Activated CD8-positive, alpha-beta memory T cell treated with anti-CD3 and anti-CD28 coated beads for 24 hours (primary cell): Measurements from ENCODE around the gene APOBEC3C.
"Not testable (repeated sequence)": the region's sequence is repeated elsewhere in the genome, so short reads cannot be mapped to it uniquely, and the experiment has no call there.

Experiments used
- DNase-seq: peaks from one replicate; pipeline ENCODE4 v3.0.0-alpha.2; 2020

Gene APOBEC3C

GRCh38 chr22:39024519-39025308, 10.7 kb downstream of the APOBEC3C start:
- no peak for DNase-seq

DNA sequence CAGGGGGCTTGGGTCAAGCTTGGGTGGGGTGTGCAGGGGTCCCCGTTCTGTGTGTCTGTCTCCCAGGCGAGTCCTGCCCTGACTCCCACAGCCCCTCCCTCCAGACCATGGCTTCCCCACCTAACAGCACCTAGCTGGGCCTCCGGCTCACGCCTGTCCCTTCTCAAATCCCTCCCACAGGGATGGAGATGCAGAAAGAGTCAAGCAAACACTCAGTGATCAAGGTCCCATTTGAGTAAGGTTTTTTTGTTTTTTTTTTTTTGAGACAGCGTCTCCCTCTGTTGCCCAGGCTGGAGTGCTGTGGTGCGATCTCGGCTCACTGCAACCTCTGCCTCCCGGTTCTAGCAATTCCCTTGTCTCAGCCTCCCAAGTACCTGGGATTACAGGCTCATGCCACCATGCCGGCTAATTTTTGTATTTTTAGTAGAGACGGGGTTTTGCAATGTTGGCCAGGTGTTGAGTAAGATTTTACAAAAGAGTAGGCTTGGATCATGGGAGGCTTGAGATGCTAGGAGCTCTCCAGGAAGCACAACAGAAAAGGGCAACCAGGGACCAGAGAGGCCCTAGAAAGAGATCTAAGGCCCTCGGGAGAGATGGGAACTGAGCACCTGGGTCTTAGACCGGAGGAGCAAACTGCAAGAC, 12.6 kb downstream of the APOBEC3C start:
- no peak for DNase-seq

- DNase-seq = no peak
Observed at GRCh38 chr22:39027717-39028116, 13.7 kb downstream of the APOBEC3C start.

GRCh38 chr22:39028281-39028680, 14.2 kb downstream of the APOBEC3C start:
- no peak for DNase-seq

DNA sequence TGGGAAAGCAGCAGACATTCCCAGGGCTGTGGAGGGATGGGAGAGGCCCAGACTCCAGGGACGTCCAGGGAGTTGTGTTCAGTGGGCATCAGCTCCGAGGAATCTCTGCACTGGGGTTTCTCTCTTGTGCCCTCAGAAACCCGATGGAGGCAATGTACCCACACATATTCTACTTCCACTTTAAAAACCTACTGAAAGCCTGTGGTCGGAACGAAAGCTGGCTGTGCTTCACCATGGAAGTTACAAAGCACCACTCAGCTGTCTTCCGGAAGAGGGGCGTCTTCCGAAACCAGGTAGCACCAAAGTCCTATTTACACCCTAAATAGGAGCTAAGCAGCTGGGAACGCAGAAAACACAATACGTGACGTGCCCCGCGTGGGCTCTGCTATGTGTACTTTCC, 15.2 kb downstream of the APOBEC3C start:
- no peak for DNase-seq

DNA sequence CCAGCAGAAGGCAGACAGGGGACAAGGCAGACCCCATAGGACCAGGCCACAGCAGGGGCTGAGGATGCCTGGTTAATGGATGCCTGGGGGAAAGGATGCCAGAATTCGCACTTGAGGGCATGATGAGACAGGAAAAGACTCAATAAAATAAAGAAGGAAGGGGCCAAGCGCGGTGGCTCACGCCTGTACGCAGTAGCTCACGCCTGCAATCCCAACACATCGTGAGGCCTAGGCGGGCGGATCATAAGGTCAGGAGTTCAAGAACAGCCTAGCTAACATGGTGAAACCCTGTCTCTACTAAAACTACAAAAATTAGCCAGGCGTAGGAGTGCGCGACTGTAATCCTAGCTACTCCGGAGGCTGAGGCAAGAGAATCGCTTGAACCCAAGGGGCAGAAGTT, 16.6 kb downstream of the APOBEC3C start:
- DNase-seq = no peak

DNA sequence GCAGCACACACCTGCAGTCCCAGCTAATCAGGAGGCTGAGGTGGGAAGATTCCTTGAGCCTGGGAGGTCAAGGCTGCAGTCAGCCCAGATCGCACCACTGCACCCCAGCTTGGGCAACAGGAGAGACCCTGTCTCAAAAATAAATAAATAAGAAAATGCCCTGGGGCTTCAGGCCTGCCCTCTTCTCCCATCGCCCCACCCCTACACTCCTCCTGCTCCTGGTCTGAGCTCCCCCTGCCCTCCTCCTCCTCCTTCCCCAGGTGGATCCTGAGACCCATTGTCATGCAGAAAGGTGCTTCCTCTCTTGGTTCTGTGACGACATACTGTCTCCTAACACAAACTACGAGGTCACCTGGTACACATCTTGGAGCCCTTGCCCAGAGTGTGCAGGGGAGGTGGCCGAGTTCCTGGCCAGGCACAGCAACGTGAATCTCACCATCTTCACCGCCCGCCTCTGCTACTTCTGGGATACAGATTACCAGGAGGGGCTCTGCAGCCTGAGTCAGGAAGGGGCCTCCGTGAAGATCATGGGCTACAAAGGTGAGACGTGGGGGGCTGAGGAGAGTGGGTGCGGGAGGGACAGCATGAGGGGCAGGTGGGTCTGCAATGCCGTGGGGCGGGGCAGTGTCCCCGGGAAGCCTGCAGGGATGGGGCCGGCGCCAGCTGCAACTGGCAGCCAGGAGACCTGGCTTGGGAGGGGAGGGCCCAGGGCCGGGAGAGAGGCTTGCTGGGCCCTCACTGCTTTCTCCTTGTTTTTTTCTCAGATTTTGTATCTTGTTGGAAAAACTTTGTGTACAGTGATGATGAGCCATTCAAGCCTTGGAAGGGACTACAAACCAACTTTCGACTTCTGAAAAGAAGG, 17.6 kb downstream of the APOBEC3C start:
- DNase-seq = not testable (repeated sequence)

GRCh38 chr22:39037071-39037470, 23.0 kb downstream of the APOBEC3C start:
- DNase-seq = not testable (repeated sequence)

DNA sequence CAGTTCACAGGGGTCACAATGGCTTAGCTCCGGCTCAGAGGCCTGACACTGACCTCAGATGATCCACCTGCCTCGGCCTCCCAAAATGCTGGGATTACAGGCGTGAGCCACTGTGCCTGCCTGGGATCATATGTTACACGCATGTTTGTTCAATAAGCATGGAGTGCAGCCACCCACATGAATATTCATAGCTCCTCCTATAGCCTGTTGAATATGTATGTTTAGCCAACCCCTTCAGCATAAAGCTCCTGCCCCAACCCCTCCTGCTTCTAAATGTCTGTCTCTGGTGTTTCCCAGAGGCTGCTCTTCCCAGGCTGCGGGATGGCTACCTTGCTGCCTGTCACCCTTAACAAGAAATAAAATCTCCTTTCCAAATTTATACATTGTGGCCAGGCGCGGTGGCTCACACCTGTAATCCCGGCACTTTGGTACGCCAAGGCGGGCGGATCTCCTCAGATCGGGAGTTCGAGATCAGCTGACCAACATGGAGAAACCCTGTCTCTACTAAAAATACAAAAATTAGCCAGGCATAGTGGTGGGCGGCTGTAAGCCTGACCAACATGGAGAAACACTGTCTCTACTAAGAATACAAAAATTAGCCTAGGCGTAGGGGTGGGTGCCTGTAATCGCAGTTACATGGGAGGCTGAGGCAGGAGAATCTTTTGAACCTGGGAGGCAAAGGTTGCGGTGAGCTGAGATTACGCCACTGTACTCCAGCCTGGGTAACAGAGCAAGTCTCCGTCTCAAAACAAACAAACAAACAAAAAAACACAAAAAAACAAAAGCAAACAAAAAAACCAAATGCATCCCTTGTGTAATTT, 25.5 kb downstream of the APOBEC3C start:
- no peak for DNase-seq

DNA sequence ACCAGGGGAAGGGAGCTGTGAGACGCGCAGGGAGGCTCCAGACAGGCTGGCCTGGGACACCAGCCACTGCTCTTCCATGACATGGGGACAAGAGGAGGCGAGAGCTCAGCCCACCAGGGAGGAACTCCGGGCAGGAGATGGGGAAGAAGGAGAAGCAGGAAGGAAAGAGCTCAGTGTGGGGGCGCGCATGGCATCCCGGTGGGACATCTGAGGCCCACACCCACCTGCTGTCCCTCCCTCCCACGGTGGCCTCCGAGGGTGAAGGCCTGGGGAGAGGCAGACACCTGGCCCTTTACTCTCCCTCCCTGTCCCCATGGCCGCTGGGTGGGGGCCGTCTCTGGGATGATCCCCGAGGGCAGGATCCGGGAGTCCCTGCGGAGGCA, 26.1 kb downstream of the APOBEC3C start:
- DNase-seq = peak; percentile 73

DNA sequence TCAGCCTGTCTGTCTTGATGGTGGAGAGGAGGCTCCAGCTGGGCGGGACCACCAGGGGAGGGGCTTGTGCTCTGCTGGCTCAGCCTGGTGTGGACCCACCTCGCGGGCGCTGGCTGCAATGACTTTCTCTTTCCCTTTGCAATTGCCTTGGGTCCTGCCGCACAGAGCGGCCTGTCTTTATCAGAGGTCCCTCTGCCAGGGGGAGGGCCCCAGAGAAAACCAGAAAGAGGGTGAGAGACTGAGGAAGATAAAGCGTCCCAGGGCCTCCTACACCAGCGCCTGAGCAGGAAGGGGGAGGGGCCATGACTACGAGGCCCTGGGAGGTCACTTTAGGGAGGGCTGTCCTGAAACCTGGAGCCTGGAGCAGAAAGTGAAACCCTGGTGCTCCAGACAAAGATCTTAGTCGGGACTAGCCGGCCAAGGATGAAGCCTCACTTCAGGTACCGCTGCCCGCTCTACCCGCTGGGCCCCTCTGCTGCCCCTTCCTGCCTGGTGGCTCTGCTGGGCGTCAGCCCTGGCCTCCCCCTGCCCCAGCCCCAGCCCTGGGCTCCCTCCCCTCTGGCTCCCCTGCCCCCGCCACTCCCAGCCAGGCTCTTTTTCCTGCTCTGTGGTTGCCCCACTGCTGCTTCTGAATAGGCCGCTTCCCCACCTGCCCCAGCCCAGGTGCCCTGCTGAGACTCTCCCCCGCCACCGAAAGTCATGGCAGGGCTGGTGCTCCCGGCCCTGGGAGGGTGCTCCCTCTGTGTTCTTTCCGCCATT, 26.7 kb downstream of the APOBEC3C start, which contains the start of gene APOBEC3F:
Gene APOBEC3F, plus strand, starts transcription at position 327 of the 759 bp plus-strand sequence. Its CDS starts 97 bp downstream, at position 424.
- peak; percentile 84 for DNase-seq

- DNase-seq = no peak
Observed at GRCh38 chr22:39041908-39042307, 27.9 kb downstream of the APOBEC3C start.

DNA sequence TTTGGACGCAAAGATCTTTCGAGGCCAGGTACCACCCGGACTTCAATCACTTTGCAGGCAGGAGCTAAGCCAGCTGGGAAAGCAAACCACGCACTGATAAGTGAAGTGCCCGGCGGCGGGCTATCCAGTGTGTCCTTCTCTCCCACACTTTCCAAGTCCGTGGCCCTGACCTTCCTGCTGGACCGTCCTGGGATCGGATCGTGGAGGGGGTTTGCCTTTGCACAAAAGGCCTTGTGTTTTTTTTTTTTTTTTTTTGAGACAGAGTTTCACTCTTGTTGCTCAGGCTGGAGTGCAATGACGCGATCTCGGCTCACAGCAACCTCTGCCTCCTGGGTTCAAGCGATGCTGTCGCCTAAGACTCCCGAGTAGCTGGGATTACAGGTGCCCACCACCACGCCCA, 29.0 kb downstream of the APOBEC3C start:
- DNase-seq = not testable (repeated sequence)

GRCh38 chr22:39045136-39045535, 31.1 kb downstream of the APOBEC3C start:
- DNase-seq = not testable (repeated sequence)

DNA sequence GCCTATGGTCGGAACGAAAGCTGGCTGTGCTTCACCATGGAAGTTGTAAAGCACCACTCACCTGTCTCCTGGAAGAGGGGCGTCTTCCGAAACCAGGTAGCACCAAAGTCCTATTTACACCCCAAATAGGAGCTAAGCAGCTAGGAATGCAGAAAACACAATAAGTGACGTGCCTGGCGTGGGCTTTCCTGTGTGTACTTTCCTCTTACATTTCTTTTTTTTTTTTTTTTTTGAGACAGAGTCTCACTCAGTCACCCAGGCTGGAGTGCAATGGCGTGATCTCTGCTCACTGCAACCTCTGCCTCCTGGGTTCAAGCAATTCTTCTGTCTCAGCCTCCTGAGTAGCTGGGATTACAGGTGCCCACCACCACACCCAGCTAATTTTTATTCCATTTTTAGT, 35.4 kb downstream of the APOBEC3C start:
- DNase-seq = not testable (repeated sequence)

DNA sequence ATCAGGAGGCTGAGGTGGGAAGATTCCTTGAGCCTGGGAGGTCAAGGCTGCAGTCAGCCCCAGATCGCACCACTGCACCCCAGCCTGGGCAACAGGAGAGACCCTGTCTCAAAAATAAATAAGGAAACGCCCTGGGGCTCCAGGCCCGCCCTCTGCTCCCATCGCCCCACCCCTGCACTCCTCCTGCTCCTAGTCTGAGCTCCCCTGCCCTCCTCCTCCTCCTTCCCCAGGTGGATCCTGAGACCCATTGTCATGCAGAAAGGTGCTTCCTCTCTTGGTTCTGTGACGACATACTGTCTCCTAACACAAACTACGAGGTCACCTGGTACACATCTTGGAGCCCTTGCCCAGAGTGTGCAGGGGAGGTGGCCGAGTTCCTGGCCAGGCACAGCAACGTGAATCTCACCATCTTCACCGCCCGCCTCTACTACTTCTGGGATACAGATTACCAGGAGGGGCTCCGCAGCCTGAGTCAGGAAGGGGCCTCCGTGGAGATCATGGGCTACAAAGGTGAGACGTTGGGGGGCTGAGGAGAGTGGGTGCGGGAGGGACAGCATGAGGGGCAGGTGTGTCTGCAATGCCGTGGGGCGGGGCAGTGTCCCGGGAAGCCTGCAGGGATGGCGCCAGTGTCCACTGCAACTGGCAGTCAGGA, 37.9 kb downstream of the APOBEC3C start:
- DNase-seq = not testable (repeated sequence)

- DNase-seq = no peak
Observed at GRCh38 chr22:39055658-39056057, 41.6 kb downstream of the APOBEC3C start.

DNA sequence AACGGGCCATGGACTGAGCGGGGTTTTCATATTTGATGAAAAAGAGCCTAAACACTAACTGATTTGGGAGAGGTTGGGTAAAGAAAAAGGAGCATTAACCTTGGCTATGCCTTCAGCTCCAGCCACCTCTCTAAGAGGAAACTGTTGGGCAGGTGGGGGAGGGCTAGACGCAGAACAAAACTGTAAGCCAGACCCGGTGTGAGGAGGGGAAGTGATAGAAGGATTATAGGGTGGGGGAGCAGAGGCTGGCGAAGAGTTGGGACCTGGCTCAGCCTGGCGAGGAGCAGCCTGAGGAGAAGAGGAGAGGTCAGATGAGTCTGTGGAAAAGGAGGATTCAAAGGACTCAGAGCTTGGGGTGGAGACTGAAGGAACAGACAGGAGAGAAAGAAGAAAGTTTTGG, 47.2 kb downstream of the APOBEC3C start:
- not testable (repeated sequence) for DNase-seq

DNA sequence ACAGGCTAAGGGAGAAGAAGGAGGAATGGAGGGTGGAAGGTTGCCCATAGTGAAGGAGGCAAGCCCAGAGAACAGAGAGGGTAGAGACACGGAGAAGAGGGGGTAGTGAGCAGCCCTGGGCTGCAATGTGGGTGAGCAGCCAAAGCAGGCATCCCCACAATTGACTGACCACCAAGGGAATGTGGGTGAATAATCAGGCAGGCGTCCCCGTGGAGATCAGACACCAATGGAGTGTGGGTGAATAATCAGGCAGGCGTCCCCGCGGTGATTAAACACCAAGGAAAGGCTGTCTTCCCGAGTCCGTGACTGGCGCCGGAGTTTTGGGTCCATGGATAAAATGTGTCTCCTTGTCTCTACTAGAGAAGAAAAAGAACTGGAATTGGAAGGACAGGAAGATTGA, 47.9 kb downstream of the APOBEC3C start:
- DNase-seq = not testable (repeated sequence)

DNA sequence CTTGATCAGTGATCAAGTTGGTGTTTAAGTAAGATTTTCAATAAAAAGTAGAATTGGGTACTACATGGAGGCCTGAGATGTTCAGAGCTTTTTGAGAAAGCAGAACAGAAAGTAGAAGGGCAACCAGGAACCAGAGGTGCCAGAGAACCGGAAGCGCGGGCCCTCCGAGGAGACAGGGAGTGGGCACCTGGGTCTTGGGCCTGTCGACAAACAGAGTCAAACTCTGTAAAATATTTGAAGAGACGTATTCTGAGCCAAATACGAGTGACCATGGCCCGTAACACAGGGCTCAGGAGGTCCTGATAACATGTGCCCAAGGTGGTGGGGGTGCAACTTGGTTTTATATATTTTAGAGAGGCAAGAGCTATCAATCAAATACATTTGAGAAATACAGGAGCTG, 49.8 kb downstream of the APOBEC3C start:
- DNase-seq = not testable (repeated sequence)
